ENCODE data around the gene NANOS3. TPM values are rescaled to one million over a fixed set of nuclear protein-coding genes. Genes with fewer than 3 reads are reported as not detected.

The NANOS3 gene
- total RNA-seq, 2 donors from 2014 or later: 1.00 TPM; not detected in 1

Small RNAs within 50 kb of the gene (microRNA-seq; reads per million reads assigned to microRNA genes)
- gene MIR181C (ENCODE audit: borderline microRNAs expressed in 2 of 2) (223 to 264 reads per million in 2 donors), gene MIR181D (ENCODE audit: borderline microRNAs expressed in 2 of 2) (197 to 508 reads per million in 2 donors)

Other genes with a start within 250 kb of the NANOS3 start
- gene MRI1, start 112.6 kb upstream of the NANOS3 start, total RNA-seq: 10 to 100 TPM; 19.6 to 21.3 TPM
- 10 to 100 TPM; 54.8 to 63.4 TPM for gene C19orf53, start 102.7 kb upstream of the NANOS3 start, total RNA-seq
- gene ZSWIM4, start 81.7 kb upstream of the NANOS3 start, total RNA-seq: 1 to 10 TPM; 2.5 to 7.8 TPM
- gene BRME1, start 29.0 kb downstream of the NANOS3 start, total RNA-seq: 1 to 10 TPM; 1.2 to 2.0 TPM
- gene CC2D1A, start 29.1 kb downstream of the NANOS3 start, total RNA-seq: 10 to 100 TPM; 16.8 to 22.6 TPM
- 1 to 10 TPM; 2.4 to 8.7 TPM for gene PODNL1, start 61.3 kb downstream of the NANOS3 start, total RNA-seq
- 10 to 100 TPM; 18.8 to 21.0 TPM for gene DCAF15, start 75.4 kb downstream of the NANOS3 start, total RNA-seq
- 1 to 10 TPM; 7.5 to 7.8 TPM for gene RFX1, start 129.2 kb downstream of the NANOS3 start, total RNA-seq
- gene RLN3, start 151.0 kb downstream of the NANOS3 start, total RNA-seq: not detected
- gene IL27RA, start 154.6 kb downstream of the NANOS3 start, total RNA-seq: 1 to 10 TPM; 3.6 to 5.3 TPM
- gene PALM3, start 184.9 kb downstream of the NANOS3 start, total RNA-seq: under 1 TPM in 1 of 2 donors, not detected in 1; 0.74 TPM
- gene MISP3, start 195.7 kb downstream of the NANOS3 start, total RNA-seq: 1 to 10 TPM; 1.0 to 1.4 TPM
- not detected for gene C19orf67, start 208.6 kb downstream of the NANOS3 start, total RNA-seq
- 10 to 100 TPM; 22.7 to 23.6 TPM for gene SAMD1, start 213.6 kb downstream of the NANOS3 start, total RNA-seq
- gene PRKACA, start 240.6 kb downstream of the NANOS3 start, total RNA-seq: 100 to 1,000 TPM; 101 to 103 TPM

Measured in posterior vena cava (tissue), 2 donors.